A673 (cell line): ENCODE measurements around the gene PELI1. TPM values are rescaled to one million over a fixed set of nuclear protein-coding genes. Genes with fewer than 3 reads are reported as not detected.

Source experiments
- BruUV-seq: library from RNA; stranded (reverse); fragments of 400-500 nt; replicated peaks from 2 replicates; lab custom pipeline; 2021; lab: Mats Ljungman, UMichigan
- CTCF ChIA-PET: fragments of 300-600 bp; sonication (Branson Sonifier 250); formaldehyde crosslinking; loops from one replicate; lab custom pipeline; 2022; ENCODE audit warnings: antibody characterized with exemption; lab: Charles Lee
- POLR2A ChIA-PET: fragments of 300-600 bp; sonication (Branson Sonifier 250); formaldehyde crosslinking; loops from one replicate; lab custom pipeline; 2022; ENCODE audit warnings: antibody characterized with exemption; ENCODE audit not compliant: low non-redundant PET; lab: Charles Lee
- DNase-seq: peaks from one replicate; pipeline ENCODE4 v3.0.0-alpha.2; 2015; ENCODE audit warnings: low spot score
- H3K27ac ChIP-seq: fragments of 200-600 bp; sonication (generic); 2 replicates; pipeline ENCODE4 v1.5.1; 2016; ENCODE audit warnings: mixed run types, low read depth, mild to moderate bottlenecking, mixed read lengths, antibody characterized with exemption, low read length; ENCODE audit not compliant: poor library complexity, severe bottlenecking
- H3K27me3 ChIP-seq: fragments of 200-600 bp; sonication (generic); replicated peaks from 2 replicates; pipeline ENCODE4 v1.6.1; 2017; ENCODE audit warnings: mixed run types, low read depth, mild to moderate bottlenecking, mixed read lengths, antibody characterized with exemption, low read length; ENCODE audit not compliant: insufficient read depth, poor library complexity
- H3K36me3 ChIP-seq: fragments of 200-600 bp; sonication (generic); 2 replicates; pipeline ENCODE4 v1.6.1; 2016; ENCODE audit warnings: mixed run types, mild to moderate bottlenecking, mixed read lengths, antibody characterized with exemption, low read length; ENCODE audit not compliant: insufficient read depth, poor library complexity, severe bottlenecking
- H3K4me1 ChIP-seq: fragments of 200-600 bp; sonication (generic); 2 replicates; pipeline ENCODE4 v1.6.1; 2017; ENCODE audit warnings: mixed run types, mild to moderate bottlenecking, mixed read lengths, antibody characterized with exemption, low read length; ENCODE audit not compliant: insufficient read depth, poor library complexity, severe bottlenecking
- H3K4me3 ChIP-seq: fragments of 200-600 bp; sonication (generic); 2 replicates; pipeline ENCODE4 v1.5.1; 2016; ENCODE audit warnings: low read depth, mixed run types, mild to moderate bottlenecking, mixed read lengths, low read length; ENCODE audit not compliant: poor library complexity, severe bottlenecking
- H3K9me3 ChIP-seq: fragments of 200-600 bp; sonication (generic); 2 replicates; pipeline ENCODE4 v1.6.1; 2016; ENCODE audit warnings: mixed run types, low read depth, mild to moderate bottlenecking, mixed read lengths, antibody characterized with exemption, low read length; ENCODE audit not compliant: poor library complexity, severe bottlenecking
- CTCF ChIP-seq: fragments of 300-800, 200-600 bp; sonication (generic); conservative IDR thresholded peaks from 2 replicates; pipeline ENCODE4 v1.5.1; 2017; ENCODE audit warnings: low read depth, mild to moderate bottlenecking, antibody characterized with exemption, low read length, moderate library complexity, mixed read lengths
- EZH2 ChIP-seq: fragments of 200-600 bp; sonication (generic); IDR thresholded peaks from 2 replicates; pipeline ENCODE4 v1.6.1; 2017; ENCODE audit warnings: borderline replicate concordance, low read depth, mild to moderate bottlenecking, mixed read lengths, antibody characterized with exemption, low read length; ENCODE audit not compliant: poor library complexity, severe bottlenecking
- intact Hi-C: fragments of 100-400 bp; cut with micrococcal nuclease; formaldehyde crosslinking; loops from one replicate; pipeline ENCODE4 v1.10.0; 2022; ENCODE audit not compliant: unreplicated experiment
- total RNA-seq: library from RNA; stranded (reverse); gene quantifications from 2 replicates; pipeline ENCODE4 v1.2.3, GENCODE V29; 2021

PELI1 gene
- total RNA-seq, 1 experiment from 2014 or later, result 35.1 TPM

- TF ChIP-seq CTCF, result no peak
- no peak for TF ChIP-seq EZH2
- H3K36me3 ChIP-seq, result no peaks in the 10 kb centered on the region
- no peak overlapping the region for H3K4me3 ChIP-seq
- H3K27me3 ChIP-seq, result no peaks in the 10 kb centered on the region
- intact Hi-C loops, result no loop called here
- no peaks in the 10 kb centered on the region for H3K9me3 ChIP-seq
- ChIA-PET CTCF (interaction anchor here (0.6 kb wide), 1 partner anchor 292 kb away, joined by 3 read pairs; no protein-coding TSS in a partner anchor), POLR2A (interaction anchor here (0.6 kb wide), 1 partner anchor 60 kb away, joined by 3 read pairs; no protein-coding TSS in a partner anchor)
- H3K27ac ChIP-seq, result no peak overlapping the region
- peaks cover 41% of the 10 kb centered on the region for H3K4me1 ChIP-seq
- no peak for DNase-seq
- no TSS peak for BruUV-seq
Observed at GRCh38 chr2:64168201-64168600, 24.0 kb upstream of the PELI1 start.

GRCh38 chr2:64166637-64167420 lies 22.6 kb upstream of the PELI1 start:
- Histone ChIP-seq H3K4me3 (no peak overlapping the region), H3K27me3 (no peaks in the 10 kb centered on the region), H3K36me3 (no peaks in the 10 kb centered on the region), H3K27ac (peak overlapping the region; percentile 38), H3K4me1 (peaks cover 39% of the 10 kb centered on the region), H3K9me3 (no peaks in the 10 kb centered on the region)
- BruUV-seq, result no TSS peak
- intact Hi-C loops, result no loop called here
- TF ChIP-seq EZH2 (no peak), CTCF (no peak)
- peak; percentile 70 for DNase-seq
- POLR2A ChIA-PET, result interaction anchor here (0.5 kb wide), 1 partner anchor 65 kb away, joined by 5 read pairs; no protein-coding TSS in a partner anchor
- CTCF ChIA-PET, result no interaction called here

GRCh38 chr2:64166212-64166611 lies 22.0 kb upstream of the PELI1 start:
- no TSS peak for BruUV-seq
- CTCF ChIA-PET, result no interaction called here
- Histone ChIP-seq H3K9me3 (no peaks in the 10 kb centered on the region), H3K4me1 (peaks cover 39% of the 10 kb centered on the region), H3K27ac (no peak overlapping the region), H3K27me3 (no peaks in the 10 kb centered on the region), H3K36me3 (no peaks in the 10 kb centered on the region), H3K4me3 (no peak overlapping the region)
- intact Hi-C loops, result no loop called here
- TF ChIP-seq CTCF (no peak), EZH2 (no peak)
- DNase-seq, result no peak
- POLR2A ChIA-PET, result no interaction called here
